ENCODE data around the gene ZNF106.

Gene ZNF106

DNA sequence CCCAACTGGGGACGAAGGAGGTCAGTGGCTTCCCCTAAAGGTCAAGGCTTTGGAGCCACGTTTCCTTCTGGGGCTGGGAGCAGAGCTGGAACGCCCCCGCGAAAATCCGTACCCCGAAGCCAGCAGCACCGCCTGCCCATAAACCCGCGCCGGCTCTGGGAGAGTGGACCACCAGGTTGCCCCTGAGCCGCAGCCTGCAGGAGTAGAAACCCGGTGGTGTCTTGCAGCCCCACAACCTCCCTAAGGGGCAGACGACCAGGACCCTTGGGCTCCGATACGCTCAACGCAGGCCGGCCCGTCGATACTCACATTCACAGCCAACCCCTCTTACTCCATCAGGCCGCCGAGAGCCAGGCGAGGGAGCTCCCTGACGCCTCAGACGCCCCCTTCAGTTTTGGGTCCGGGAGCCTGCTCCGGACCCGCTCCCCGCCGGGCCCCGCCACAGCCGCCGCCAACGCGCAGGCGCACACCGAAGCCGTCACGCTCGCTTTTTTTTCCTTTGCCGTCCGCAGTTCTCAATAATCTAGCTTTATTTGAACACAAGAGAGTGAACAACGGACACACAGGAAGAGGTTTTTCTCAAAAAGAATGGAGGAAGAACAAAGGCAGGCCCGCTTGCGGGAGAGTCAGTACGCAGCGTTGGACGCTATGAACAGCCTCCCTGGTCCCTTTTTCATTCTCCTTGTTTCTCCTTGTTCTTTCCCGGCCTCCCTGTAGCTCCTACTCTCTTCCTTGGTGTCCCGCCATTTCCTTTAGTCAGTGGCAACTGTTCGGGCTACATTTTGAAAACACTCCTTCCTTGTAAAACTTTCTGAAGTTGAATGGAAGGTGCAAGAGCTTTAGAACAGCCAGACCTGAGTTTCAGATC, at the start of gene ZNF106:
TSS of gene ZNF106 (minus strand) at position 471 of the 868 bp plus-strand sequence. CDS start 18,852 bp downstream, outside the sequence.
- Mint-ChIP-seq H3K27ac (peak within 1 kb of the TSS; percentile 99 to 100 (median 100)), H3K4me3 (peak within 1 kb of the TSS; percentile 86 to 98 (median 96)), H3K27me3 (ENCODE audit: low read depth) (no peaks in the 10 kb centered on the region), H3K9me3 (no peaks in the 10 kb centered on the region), H3K4me1 (peaks cover 32% of the 10 kb centered on the region), H3K36me3 (ENCODE audit: low read depth) (peaks cover 5% of the 10 kb centered on the region)
- TF ChIP-seq, protein P1, sequence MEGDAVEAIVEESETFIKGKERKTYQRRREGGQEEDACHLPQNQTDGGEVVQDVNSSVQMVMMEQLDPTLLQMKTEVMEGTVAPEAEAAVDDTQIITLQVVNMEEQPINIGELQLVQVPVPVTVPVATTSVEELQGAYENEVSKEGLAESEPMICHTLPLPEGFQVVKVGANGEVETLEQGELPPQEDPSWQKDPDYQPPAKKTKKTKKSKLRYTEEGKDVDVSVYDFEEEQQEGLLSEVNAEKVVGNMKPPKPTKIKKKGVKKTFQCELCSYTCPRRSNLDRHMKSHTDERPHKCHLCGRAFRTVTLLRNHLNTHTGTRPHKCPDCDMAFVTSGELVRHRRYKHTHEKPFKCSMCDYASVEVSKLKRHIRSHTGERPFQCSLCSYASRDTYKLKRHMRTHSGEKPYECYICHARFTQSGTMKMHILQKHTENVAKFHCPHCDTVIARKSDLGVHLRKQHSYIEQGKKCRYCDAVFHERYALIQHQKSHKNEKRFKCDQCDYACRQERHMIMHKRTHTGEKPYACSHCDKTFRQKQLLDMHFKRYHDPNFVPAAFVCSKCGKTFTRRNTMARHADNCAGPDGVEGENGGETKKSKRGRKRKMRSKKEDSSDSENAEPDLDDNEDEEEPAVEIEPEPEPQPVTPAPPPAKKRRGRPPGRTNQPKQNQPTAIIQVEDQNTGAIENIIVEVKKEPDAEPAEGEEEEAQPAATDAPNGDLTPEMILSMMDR (IDR thresholded peaks at IDR 0.05; ENCODE audit: unreplicated experiment in 3 of 3) = peak in 1 of 3 experiments; percentile 20

DNA sequence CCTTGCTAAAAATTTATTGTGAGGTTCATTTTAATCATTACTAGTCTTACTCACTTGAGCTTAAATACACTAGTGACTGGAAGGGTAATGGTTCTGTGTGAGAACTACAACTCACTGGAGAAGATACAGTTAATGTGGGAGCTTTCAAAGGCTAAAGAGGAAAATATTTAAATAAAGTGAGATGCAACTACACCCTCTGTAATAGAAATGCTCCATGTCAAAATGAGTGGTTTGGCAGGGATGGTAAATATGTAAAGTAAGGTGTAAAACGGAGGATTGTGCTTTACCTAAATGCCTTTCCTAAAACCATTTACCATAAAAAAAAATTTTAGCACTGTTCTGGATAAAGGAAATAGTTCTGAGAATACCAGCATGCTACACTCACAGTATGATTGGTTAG, 42.3 kb upstream of the ZNF106 start:
- Mint-ChIP-seq H3K4me3 (no peak overlapping the region), H3K4me1 (no peaks in the 10 kb centered on the region), H3K9me3 (no peaks in the 10 kb centered on the region), H3K27me3 (ENCODE audit: low read depth) (no peaks in the 10 kb centered on the region), H3K27ac (no peak overlapping the region), H3K36me3 (ENCODE audit: low read depth) (peaks cover 57% of the 10 kb centered on the region)
- TF ChIP-seq, protein P1 (IDR thresholded peaks at IDR 0.05; ENCODE audit: unreplicated experiment in 3 of 3) = no peak

DNA sequence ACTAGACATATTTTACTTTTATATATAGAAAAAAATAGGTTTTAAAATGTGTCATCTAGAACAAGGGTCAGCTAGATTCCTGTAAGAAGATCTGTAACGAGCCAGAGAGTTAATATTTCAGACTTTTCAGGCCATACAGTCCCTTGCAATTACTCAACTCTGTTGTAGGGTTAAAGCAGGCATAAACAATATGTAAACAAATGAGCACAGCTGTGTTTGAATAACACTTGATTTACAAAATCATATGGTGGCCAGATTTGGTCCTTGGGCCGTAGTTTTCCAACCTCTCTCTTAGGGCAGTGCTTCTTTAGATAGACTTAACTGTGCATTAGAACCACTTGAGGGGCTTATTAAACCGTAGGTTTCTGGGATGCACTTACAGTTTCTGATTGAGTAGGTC, 38.0 kb upstream of the ZNF106 start:
- H3K36me3 Mint-ChIP-seq (ENCODE audit: low read depth) = peaks cover 46% of the 10 kb centered on the region

DNA sequence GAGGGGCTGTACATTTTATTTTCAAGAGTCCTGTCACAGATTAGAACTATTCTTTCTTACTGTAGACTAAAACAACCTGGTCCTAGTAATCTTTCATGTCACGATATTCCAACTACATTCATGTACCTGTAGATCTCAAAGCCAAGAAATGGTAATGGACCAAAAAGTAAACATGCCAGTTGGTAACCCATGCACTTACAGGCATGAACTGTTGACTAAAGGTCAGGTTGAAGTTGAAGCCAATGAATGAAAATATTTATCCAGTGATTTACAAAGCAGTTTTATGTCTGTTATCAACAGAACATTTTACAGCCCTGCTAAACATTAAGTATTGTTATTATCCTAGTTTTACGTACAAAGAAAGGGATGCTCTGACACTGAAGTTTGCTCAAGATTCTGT, 32.4 kb upstream of the ZNF106 start:
- H3K4me3 Mint-ChIP-seq = no peak overlapping the region
- no peak overlapping the region for H3K27ac Mint-ChIP-seq

More for the DNA sequence above, 38.0 kb upstream of the ZNF106 start:
- H3K27me3 Mint-ChIP-seq (ENCODE audit: low read depth) = no peaks in the 10 kb centered on the region
- TF ChIP-seq, protein P1 (IDR thresholded peaks at IDR 0.05; ENCODE audit: unreplicated experiment in 3 of 3) = no peak
- no peak overlapping the region for H3K27ac Mint-ChIP-seq
- H3K4me1 Mint-ChIP-seq = no peaks in the 10 kb centered on the region
- H3K9me3 Mint-ChIP-seq = no peaks in the 10 kb centered on the region
- no peak overlapping the region for H3K4me3 Mint-ChIP-seq

DNA sequence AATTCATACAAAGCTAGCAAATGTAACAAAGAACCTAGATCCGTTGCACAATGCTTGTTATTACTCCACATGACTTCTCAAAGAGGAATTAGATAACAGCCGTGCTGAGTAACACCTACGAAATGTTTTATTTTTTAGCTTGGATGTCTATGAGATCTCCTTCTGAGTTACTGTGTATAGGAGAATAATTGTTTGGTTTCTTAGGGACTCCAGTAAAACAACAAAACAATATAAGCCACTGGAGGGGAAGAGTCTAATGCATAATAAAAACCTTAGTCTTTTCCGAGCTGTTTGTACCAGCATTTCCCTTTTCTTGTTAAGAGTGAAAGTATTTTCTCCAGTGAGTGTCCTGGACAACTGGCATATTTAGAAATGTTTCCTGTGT, 20.1 kb upstream of the ZNF106 start:
- H3K4me3 Mint-ChIP-seq = no peak overlapping the region
- H3K27ac Mint-ChIP-seq = no peak overlapping the region
- no peaks in the 10 kb centered on the region for H3K27me3 Mint-ChIP-seq (ENCODE audit: low read depth)
- TF ChIP-seq, protein P1 (IDR thresholded peaks at IDR 0.05; ENCODE audit: unreplicated experiment in 3 of 3) = no peak
- H3K36me3 Mint-ChIP-seq (ENCODE audit: low read depth) = peaks cover 32% of the 10 kb centered on the region
- H3K9me3 Mint-ChIP-seq = no peaks in the 10 kb centered on the region
- peaks cover 12% of the 10 kb centered on the region for H3K4me1 Mint-ChIP-seq

More for the DNA sequence above, 32.4 kb upstream of the ZNF106 start:
- TF ChIP-seq, protein P1 (IDR thresholded peaks at IDR 0.05; ENCODE audit: unreplicated experiment in 3 of 3) = no peak
- H3K27me3 Mint-ChIP-seq (ENCODE audit: low read depth) = no peaks in the 10 kb centered on the region
- no peaks in the 10 kb centered on the region for H3K4me1 Mint-ChIP-seq
- peaks cover 35% of the 10 kb centered on the region for H3K36me3 Mint-ChIP-seq (ENCODE audit: low read depth)
- H3K9me3 Mint-ChIP-seq = no peaks in the 10 kb centered on the region
